Neural crest cell (in vitro differentiated cells): ENCODE data around the gene NOTCH3. TPM values are rescaled to one million over a fixed set of nuclear protein-coding genes. Genes with fewer than 3 reads are reported as not detected.

ENCODE experiments used
- DNase-seq: peaks from one replicate; pipeline ENCODE4 v3.0.0; 2021; ENCODE audit warnings: low read depth, mixed read lengths, low spot score
- H3K27ac Mint-ChIP-seq: one replicate; pipeline ENCODE4 v1.8.0; 2021; ENCODE audit warnings: mild to moderate bottlenecking, mixed read lengths; ENCODE audit not compliant: unreplicated experiment
- H3K27me3 Mint-ChIP-seq: 2 replicates; pipeline ENCODE4 v1.8.0; 2021; ENCODE audit warnings: low read depth, mild to moderate bottlenecking, mixed read lengths
- H3K36me3 Mint-ChIP-seq: 2 replicates; pipeline ENCODE4 v1.8.0; 2021; ENCODE audit warnings: low read depth, mild to moderate bottlenecking, mixed read lengths
- H3K4me1 Mint-ChIP-seq: 2 replicates; pipeline ENCODE4 v1.8.0; 2021; ENCODE audit warnings: mixed read lengths
- H3K4me3 Mint-ChIP-seq: one replicate; pipeline ENCODE4 v1.8.0; 2021; ENCODE audit warnings: mild to moderate bottlenecking, mixed read lengths
- H3K9me3 Mint-ChIP-seq: 2 replicates; pipeline ENCODE4 v1.8.0; 2021; ENCODE audit warnings: mixed read lengths
- total RNA-seq: library from RNA; stranded (reverse); gene quantifications from 2 replicates; pipeline ENCODE4 v1.2.1, GENCODE V29; 2021
- TF ChIP-seq, protein P1 (sequence below): fragments of 200-600 bp; sonication (generic); conservative IDR thresholded peaks from 2 replicates; pipeline ENCODE4 v1.5.0; 2021; ENCODE audit warnings: antibody characterized with exemption, mild to moderate bottlenecking

Gene NOTCH3
- total RNA-seq, 1 donor from 2014 or later = 127 TPM

DNA sequence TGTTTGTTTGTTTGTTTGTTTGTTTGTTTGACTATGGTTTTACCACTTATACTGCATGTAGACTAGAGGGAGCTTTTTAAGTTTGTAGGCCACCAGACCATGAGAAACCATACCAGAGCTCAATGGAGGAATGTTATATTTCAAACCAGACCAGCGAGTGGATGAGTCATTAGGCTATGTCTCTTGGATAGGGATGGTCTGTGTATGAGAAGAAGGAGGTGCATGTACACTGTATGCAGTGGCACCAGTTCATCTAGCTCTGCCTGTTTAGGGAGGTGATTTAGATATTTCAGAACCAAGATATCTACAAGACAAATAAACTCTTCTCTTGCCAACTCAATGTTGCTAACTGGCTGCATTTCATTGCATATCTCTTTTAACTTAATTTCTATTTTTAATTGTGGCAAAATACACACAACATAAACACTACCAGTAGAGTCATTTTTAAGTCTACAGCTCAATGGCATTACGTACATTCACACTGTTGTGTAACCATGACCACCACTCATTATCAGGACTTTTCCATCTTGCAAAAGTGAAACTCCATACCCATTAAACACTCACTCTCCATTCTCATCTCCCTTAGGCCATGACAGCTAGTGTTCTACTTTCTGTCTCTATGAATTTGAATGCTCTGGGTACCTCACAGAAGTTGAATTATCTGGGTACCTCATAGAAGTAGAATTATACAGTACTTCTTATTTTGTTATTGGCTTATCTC lies 64.4 kb downstream of the NOTCH3 start:
- H3K36me3 Mint-ChIP-seq = no peaks in the 10 kb centered on the region
- H3K4me1 Mint-ChIP-seq = no peaks in the 10 kb centered on the region
- no peak overlapping the region for H3K27ac Mint-ChIP-seq
- DNase-seq = no peak
- H3K27me3 Mint-ChIP-seq = peaks cover 18% of the 10 kb centered on the region
- H3K4me3 Mint-ChIP-seq = no peak overlapping the region
- peaks cover 12% of the 10 kb centered on the region for H3K9me3 Mint-ChIP-seq
- TF ChIP-seq, protein P1, sequence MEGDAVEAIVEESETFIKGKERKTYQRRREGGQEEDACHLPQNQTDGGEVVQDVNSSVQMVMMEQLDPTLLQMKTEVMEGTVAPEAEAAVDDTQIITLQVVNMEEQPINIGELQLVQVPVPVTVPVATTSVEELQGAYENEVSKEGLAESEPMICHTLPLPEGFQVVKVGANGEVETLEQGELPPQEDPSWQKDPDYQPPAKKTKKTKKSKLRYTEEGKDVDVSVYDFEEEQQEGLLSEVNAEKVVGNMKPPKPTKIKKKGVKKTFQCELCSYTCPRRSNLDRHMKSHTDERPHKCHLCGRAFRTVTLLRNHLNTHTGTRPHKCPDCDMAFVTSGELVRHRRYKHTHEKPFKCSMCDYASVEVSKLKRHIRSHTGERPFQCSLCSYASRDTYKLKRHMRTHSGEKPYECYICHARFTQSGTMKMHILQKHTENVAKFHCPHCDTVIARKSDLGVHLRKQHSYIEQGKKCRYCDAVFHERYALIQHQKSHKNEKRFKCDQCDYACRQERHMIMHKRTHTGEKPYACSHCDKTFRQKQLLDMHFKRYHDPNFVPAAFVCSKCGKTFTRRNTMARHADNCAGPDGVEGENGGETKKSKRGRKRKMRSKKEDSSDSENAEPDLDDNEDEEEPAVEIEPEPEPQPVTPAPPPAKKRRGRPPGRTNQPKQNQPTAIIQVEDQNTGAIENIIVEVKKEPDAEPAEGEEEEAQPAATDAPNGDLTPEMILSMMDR = no peak

DNA sequence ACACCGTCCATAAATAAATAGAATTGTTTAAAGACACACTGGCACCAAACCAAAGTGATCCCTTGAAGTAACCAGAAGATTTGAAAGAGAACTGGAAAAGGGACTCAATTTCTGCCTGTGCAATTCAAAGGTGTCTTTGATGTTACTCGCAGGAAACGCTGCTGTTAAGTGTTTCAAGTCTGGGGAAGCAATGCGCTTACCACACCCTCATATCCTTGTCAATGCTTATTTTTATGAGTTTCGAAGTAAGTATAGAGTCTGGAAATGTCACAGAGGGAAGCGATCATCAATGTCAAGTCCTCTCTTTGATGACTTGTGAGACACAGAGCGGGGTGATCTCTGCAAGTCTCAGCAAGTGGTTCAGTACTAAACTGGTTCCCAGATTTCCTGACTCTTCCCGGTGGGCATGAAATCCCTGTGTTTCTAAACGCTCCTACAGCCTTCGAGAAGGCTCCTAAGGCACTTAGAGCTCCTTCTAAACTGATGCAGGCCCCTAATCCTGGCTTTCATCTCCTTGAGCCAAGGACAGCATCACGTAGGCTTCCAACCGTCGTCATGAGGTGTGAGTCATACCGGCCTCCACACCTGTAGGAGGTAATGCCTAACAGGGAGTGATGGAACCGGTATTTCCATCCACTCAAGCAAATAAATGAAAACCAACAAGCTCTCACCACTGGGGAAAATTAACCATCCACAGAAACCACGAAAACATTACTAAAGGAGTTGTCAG lies 70.8 kb downstream of the NOTCH3 start:
- DNase-seq = no peak
- Mint-ChIP-seq H3K9me3 (no peaks in the 10 kb centered on the region), H3K4me3 (no peak overlapping the region), H3K27me3 (peaks cover 11% of the 10 kb centered on the region), H3K27ac (no peak overlapping the region), H3K36me3 (peaks cover 4% of the 10 kb centered on the region), H3K4me1 (peaks cover 9% of the 10 kb centered on the region)
- TF ChIP-seq, protein P1 = no peak

DNA sequence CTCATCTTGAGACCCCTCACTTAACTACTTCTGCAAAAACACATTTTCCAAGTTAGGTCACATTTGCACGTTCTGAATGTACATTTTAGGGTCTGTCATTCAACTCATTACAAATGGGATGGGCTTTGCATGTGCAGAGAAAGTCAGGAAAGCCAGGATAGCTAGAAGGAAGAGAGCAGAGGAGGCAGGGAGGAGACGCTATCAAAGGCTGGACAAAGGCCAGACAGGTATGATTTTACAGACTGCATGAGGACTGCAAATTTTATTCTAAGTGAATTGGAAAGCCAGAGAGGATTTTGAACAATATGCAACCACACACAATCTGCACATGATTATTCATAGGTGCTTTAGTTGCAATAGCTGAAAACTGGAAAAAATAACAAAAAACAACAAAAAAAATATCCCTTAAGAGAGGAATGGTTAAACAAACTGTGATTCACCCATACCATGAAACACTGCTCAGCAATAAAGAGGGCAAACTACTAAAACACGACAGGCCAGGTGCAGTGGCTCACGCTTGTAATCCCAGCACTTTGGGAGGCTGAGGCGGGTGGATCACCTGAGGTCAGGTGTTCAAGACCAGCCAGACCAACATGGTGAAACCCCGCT lies 72.5 kb downstream of the NOTCH3 start:
- Mint-ChIP-seq H3K9me3 (no peaks in the 10 kb centered on the region), H3K4me3 (no peak overlapping the region), H3K27ac (no peak overlapping the region), H3K4me1 (peaks cover 20% of the 10 kb centered on the region), H3K27me3 (peaks cover 11% of the 10 kb centered on the region), H3K36me3 (peaks cover 4% of the 10 kb centered on the region)
- TF ChIP-seq, protein P1 = no peak
- DNase-seq = no peak

DNA sequence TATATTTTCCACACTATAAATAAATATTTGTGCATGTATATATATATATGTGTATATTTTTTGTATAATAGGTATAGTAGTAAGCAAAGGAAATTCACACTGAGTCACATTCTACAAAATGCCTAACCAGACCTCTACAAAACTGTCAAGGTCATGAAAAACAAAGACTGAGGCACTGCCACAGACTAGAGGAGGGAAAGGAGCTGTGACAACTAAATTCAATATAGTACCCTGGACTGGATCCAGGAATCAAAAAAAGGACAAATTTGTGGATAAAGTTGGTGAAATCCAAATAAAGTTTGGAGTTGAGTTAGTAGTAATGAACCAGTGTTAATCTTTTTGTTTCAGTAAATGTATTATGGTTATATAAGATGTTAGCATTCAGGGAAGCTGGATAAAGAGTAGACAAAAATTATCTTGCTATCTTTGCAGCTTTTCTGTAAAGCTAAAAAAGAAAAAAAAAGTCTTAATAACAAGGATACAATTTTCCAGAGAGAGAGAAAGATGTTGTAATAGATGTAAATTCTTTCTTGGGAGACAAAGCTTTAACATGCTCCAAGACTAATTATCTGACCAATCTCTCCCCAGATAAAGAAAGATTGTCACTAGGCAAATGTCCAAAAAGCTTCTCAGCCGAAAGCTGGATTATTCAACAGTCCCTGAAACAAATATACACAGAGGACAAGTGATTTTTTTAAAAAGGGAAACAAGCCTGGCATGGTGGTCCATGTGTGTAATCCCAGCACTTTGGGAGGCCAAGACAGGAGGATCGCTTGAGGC lies 74.5 kb downstream of the NOTCH3 start:
- no peak for DNase-seq
- Mint-ChIP-seq H3K4me3 (no peak overlapping the region), H3K27ac (no peak overlapping the region), H3K36me3 (peaks cover 4% of the 10 kb centered on the region), H3K4me1 (peaks cover 20% of the 10 kb centered on the region), H3K9me3 (no peaks in the 10 kb centered on the region), H3K27me3 (peaks cover 11% of the 10 kb centered on the region)
- TF ChIP-seq, protein P1 = no peak
